ENCODE data around the gene CASK.
A peak's percentile ranks its signal among the peaks of the same experiment; 100 is the strongest.

CASK gene

DNA sequence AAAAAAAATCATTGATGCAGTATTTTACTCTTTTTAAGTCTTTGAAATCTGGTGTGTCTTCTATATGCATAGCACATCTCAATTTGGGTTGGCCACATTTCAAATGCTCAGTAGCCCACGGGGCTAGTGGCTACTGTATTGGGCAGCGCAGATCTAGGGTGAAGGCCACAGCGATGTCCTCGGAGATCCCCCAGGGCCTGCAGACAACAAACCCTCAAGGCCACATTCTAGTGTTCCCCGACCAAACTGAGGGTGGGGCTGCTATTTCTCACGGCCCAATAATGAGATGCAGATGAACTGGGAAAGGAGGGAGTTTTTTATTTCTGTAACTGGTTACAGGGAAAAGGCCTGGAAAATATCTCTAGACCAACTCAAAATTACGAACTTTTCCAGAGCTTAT, 452.6 kb downstream of the CASK start:
- DNase-seq (ENCODE audit: low read depth), result no peak
- TF ChIP-seq, protein P1, sequence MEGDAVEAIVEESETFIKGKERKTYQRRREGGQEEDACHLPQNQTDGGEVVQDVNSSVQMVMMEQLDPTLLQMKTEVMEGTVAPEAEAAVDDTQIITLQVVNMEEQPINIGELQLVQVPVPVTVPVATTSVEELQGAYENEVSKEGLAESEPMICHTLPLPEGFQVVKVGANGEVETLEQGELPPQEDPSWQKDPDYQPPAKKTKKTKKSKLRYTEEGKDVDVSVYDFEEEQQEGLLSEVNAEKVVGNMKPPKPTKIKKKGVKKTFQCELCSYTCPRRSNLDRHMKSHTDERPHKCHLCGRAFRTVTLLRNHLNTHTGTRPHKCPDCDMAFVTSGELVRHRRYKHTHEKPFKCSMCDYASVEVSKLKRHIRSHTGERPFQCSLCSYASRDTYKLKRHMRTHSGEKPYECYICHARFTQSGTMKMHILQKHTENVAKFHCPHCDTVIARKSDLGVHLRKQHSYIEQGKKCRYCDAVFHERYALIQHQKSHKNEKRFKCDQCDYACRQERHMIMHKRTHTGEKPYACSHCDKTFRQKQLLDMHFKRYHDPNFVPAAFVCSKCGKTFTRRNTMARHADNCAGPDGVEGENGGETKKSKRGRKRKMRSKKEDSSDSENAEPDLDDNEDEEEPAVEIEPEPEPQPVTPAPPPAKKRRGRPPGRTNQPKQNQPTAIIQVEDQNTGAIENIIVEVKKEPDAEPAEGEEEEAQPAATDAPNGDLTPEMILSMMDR (conservative IDR thresholded peaks at IDR 0.05; ENCODE audit: low read depth, low read length), result no peak
- no peak overlapping the region for H3K4me3 ChIP-seq (ENCODE audit: low read depth, low read length)

DNA sequence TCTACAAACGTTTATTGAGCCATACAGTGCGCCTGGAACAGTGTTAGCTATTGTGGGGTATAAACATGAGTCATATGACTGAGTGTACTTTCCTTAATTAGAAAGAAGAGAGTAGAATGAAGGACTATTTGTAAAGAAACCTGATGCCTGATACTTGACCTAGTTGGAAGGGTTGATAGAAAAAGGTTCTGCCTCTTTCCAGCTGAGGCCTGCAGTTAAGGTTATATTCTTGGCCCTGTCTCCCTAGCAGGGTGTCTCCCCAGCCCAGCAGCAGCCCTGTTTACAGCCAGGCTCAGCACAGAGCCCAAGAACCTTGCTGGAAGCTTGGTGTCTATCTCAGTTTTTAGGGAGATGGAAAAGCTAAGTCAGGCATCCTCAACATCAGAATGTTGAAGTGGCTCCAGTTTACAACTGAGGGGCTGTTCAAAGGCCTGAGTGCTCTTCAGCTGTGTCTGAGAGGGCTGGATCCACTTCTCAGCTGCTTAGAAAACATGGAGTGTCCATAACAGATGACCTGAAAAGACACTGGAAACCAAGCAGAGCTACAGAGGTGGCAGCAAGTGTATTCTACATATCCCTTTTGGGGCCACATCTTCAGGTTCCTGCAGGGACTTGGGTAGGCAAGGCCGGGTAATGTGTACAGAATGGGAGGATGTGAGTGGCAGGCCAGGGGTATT, 454.6 kb downstream of the CASK start:
- peak; percentile 80 for DNase-seq (ENCODE audit: low read depth)
- TF ChIP-seq, protein P1 (conservative IDR thresholded peaks at IDR 0.05; ENCODE audit: low read depth, low read length), result no peak
- H3K4me3 ChIP-seq (ENCODE audit: low read depth, low read length), result no peak overlapping the region
